Stimulated activated naive CD8-positive, alpha-beta T cell treated with anti-CD3 and anti-CD28 coated beads, Interleukin-15, Interleukin-2, amounts not matched to agents 100 U/mL and 50 U/mL, for 24 hours (primary cell): ENCODE results near the gene CRACR2A.

ENCODE experiments used
- ATAC-seq: fragments of 150-1000 bp; cut with Tn5 transposase; one replicate; pipeline ENCODE4 v1.10.0; 2021
- DNase-seq: peaks from one replicate; pipeline ENCODE4 v3.0.0; 2021

The CRACR2A gene

DNA sequence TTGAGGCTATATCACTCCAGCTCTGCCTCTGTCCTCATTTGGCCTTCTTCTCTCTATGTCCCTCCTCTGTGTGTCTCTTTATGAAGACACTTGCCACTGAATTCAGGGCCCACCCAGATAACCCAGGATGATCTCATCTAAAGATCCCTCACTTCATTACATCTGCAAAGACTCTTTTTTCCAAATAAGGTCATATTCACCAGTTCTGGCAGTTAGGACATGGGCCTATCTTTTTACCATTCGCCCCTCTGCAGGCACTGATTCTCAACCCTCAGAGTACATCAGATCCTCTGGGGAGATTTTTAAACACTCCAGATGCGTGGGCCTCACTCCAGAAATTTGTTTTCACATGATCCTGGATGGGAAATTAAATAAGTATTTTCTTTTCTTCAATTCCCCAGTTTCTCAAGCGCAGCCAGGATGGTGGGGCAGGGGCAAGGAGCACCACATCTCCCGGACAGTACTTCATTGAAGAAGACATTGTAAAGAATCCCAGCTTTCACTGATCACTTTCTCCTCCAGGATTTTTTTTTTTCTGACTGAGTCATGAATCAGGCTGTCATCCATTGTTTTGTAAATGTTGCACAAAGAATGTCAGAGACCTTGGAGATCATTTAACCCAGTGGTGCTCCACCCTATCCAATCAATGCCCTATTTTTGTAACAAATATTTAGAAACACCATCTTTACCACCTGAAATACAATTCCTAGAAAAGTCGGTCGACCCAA, 27.4 kb downstream of the CRACR2A start:
- no peak for DNase-seq

DNA sequence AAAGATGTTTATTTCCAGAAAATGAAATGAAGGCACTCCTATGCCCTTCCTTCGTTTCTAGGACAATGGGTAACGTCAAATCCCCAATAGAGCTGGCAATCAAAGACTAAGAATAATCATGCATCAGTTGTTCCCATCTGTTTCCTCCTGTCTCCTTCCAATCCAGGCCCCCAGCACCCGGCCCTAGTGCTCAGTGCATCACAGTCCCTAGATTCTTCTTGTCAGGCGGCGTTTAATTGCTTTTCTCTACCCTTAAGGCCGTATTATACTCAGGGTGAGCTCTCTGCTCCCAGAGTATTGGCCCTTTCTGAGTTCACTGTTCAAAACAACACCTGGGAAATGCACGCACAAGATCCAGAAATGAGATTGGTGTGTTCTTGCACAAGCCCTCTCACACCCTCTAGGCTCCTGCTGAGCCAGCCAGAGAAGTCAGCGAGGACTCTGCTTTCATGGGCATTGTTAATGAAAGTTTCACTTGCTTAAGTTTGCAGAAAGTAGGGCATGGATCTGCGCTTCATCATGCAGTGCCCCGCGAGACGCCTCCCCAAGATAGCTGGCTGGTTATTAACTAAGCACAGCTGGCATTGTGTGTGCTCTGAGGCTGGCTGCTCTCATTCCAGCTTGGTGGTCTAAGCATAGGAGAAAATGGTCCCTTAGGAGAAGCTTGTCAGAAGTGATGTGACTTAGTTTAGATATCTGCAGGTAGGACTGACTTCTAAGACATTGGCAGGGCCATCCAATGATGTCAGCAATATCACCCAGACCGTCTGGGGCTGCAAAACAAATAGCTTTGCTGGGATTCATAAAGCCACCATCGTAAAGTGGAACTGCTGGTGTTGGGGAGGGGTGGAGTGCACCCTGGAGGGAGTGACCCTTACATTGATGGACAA, 28.7 kb downstream of the CRACR2A start:
- no peak for DNase-seq
- ATAC-seq = no peak

More for the DNA sequence above, 27.4 kb downstream of the CRACR2A start:
- ATAC-seq = no peak

GRCh38 chr12:3722368-3722767, 30.5 kb downstream of the CRACR2A start:
- DNase-seq = no peak

DNA sequence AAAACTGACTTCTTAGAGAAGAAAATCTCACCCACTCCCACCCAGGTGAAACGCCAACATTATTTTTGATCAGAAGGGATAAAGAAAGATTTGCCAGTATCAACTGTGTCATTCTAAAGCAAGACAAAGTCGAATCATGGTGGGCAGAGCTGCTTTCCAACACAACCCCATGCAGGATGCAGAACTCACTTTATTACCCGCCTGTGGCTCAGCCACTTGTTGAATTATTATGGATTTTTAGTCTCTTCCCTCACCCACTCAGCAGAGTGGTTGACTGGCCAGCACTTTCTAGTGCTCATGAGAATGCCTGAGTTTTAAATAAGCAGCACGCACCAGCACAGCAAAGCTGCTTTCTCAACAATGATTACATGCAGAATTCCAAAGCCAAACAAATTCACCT, 32.1 kb downstream of the CRACR2A start:
- ATAC-seq = no peak
- DNase-seq = no peak

More at GRCh38 chr12:3722368-3722767, 30.5 kb downstream of the CRACR2A start:
- no peak for ATAC-seq

DNA sequence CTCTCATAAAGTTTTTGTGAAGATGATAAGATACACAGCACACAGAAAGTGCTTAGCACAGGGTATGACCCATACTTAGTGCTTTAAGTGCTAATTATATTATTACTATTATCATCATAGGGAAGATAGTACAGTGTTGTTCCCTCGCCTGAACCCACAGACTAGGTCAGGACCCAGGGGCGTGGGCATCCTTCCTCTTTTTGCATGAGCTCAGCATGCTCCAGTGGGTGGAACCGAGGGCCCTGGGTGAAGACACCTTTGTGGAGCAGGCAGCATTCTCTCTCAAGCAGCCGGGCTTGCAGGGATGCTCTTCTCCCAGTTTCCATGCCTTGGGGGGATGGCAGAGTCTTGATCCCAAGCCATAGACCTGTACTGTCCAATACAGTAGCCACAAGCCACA, 34.8 kb downstream of the CRACR2A start:
- DNase-seq (no peak), ATAC-seq (no peak)

GRCh38 chr12:3717283-3717898, 35.5 kb downstream of the CRACR2A start:
- DNase-seq (no peak), ATAC-seq (no peak)

- no peak for DNase-seq
- ATAC-seq = no peak
These were observed 36.9 kb downstream of the CRACR2A start for GRCh38 chr12:3715999-3716398.

- ATAC-seq = no peak
- DNase-seq = no peak
These were observed 39.0 kb downstream of the CRACR2A start for GRCh38 chr12:3713947-3714346.

- DNase-seq = no peak
- no peak for ATAC-seq
These were observed 39.4 kb downstream of the CRACR2A start for GRCh38 chr12:3713483-3713882.

GRCh38 chr12:3712209-3712992, 40.5 kb downstream of the CRACR2A start:
- DNase-seq (no peak), ATAC-seq (no peak)

- no peak for DNase-seq
- ATAC-seq = no peak
These were observed 47.6 kb downstream of the CRACR2A start for GRCh38 chr12:3705354-3705675.

GRCh38 chr12:3704512-3705353, 48.2 kb downstream of the CRACR2A start:
- ATAC-seq = no peak
- DNase-seq = no peak

GRCh38 chr12:3700861-3701260, 52.0 kb downstream of the CRACR2A start:
- ATAC-seq = no peak
- no peak for DNase-seq

- DNase-seq = no peak
- no peak for ATAC-seq
These were observed 54.5 kb downstream of the CRACR2A start for GRCh38 chr12:3698218-3698974.

- ATAC-seq = no peak
- no peak for DNase-seq
These were observed 55.5 kb downstream of the CRACR2A start for GRCh38 chr12:3697311-3697870.

DNA sequence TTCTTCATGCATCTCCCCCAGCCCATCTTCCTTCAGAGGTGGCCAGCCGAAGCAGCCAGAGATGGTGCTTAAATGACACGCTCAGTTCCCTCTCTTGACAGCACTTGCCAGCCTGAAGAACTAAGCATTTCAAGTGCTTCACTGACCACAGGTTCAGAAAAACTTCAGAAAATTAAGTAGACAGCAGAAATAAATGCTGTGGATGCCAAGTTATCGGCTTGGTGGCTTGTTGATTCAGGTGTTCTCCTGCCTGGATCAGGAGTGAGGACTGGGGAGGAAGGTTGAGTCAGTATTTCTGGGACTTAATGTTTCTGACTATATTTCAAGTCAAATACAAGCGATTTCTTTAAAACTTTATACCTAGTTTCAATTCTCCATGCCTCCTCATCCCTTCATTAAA, 58.2 kb downstream of the CRACR2A start:
- DNase-seq (no peak), ATAC-seq (no peak)

GRCh38 chr12:3692616-3693365, 60.1 kb downstream of the CRACR2A start:
- ATAC-seq = no peak
- no peak for DNase-seq

DNA sequence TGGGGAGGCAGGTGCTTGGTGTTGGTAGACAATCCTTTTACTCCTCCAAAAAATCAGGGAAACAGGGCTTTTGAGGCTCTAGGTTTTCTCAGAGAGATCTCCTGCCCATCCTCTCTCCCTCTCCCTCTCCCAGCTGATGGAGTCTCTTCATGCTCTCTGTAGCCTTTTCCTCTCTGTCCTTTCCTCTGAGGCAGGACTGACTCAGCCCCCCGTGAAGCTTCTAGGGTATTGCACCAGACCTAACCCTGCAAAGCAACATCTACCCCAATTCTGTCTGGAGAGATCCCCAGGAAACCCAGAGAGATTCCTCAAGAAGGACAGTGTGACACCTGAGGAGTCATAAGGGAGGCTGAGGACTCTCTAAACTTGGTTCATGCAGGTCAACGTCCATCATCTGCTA, 66.4 kb downstream of the CRACR2A start:
- ATAC-seq (no peak), DNase-seq (no peak)

GRCh38 chr12:3685830-3686229, 67.1 kb downstream of the CRACR2A start:
- DNase-seq (no peak), ATAC-seq (no peak)
